ENCODE results near the gene TTN.
A peak's percentile ranks its signal among the peaks of the same experiment; 100 is the strongest.
"Not testable (repeated sequence)": the region's sequence is repeated elsewhere in the genome, so short reads cannot be mapped to it uniquely, and the experiment has no call there.

TTN gene

GRCh38 chr2:178530625-178531142 is 276.5 kb downstream of the TTN start:
- Mint-ChIP-seq H3K4me3 (peak overlapping the region; percentile 40), H3K27me3 (no peaks in the 10 kb centered on the region), H3K4me1 (ENCODE audit: low read depth) (peaks cover 47% of the 10 kb centered on the region), H3K27ac (peak overlapping the region; percentile 78), H3K9me3 (peaks cover 7% of the 10 kb centered on the region), H3K36me3 (ENCODE audit: low read depth) (peaks cover 81% of the 10 kb centered on the region)

- H3K27ac Mint-ChIP-seq, result peak overlapping the region; percentile 75
- H3K9me3 Mint-ChIP-seq, result peaks cover 7% of the 10 kb centered on the region
- H3K27me3 Mint-ChIP-seq, result no peaks in the 10 kb centered on the region
- peaks cover 51% of the 10 kb centered on the region for H3K4me1 Mint-ChIP-seq (ENCODE audit: low read depth)
- H3K4me3 Mint-ChIP-seq, result peak overlapping the region; percentile 23
- peaks cover 81% of the 10 kb centered on the region for H3K36me3 Mint-ChIP-seq (ENCODE audit: low read depth)
Observed at GRCh38 chr2:178530131-178530530, 277.1 kb downstream of the TTN start.

- H3K27ac Mint-ChIP-seq, result no peak overlapping the region
- H3K9me3 Mint-ChIP-seq, result peaks cover 5% of the 10 kb centered on the region
- H3K4me1 Mint-ChIP-seq (ENCODE audit: low read depth), result peaks cover 55% of the 10 kb centered on the region
- H3K27me3 Mint-ChIP-seq, result no peaks in the 10 kb centered on the region
- no peak overlapping the region for H3K4me3 Mint-ChIP-seq
- peaks cover 72% of the 10 kb centered on the region for H3K36me3 Mint-ChIP-seq (ENCODE audit: low read depth)
Observed at GRCh38 chr2:178529194-178529593, 278.0 kb downstream of the TTN start.

- Mint-ChIP-seq H3K27me3 (no peaks in the 10 kb centered on the region), H3K4me1 (ENCODE audit: low read depth) (peaks cover 59% of the 10 kb centered on the region), H3K27ac (no peak overlapping the region), H3K4me3 (no peak overlapping the region), H3K9me3 (no peaks in the 10 kb centered on the region), H3K36me3 (ENCODE audit: low read depth) (peaks cover 66% of the 10 kb centered on the region)
Observed at GRCh38 chr2:178528647-178529046, 278.6 kb downstream of the TTN start.

- H3K27ac Mint-ChIP-seq, result no peak overlapping the region
- H3K4me3 Mint-ChIP-seq, result no peak overlapping the region
- peaks cover 56% of the 10 kb centered on the region for H3K36me3 Mint-ChIP-seq (ENCODE audit: low read depth)
- H3K27me3 Mint-ChIP-seq, result no peaks in the 10 kb centered on the region
- peaks cover 63% of the 10 kb centered on the region for H3K4me1 Mint-ChIP-seq (ENCODE audit: low read depth)
- H3K9me3 Mint-ChIP-seq, result no peaks in the 10 kb centered on the region
Observed at GRCh38 chr2:178527592-178527991, 279.6 kb downstream of the TTN start.

GRCh38 chr2:178526256-178526655 is 281.0 kb downstream of the TTN start:
- peaks cover 47% of the 10 kb centered on the region for H3K36me3 Mint-ChIP-seq (ENCODE audit: low read depth)
- H3K27ac Mint-ChIP-seq, result no peak overlapping the region
- no peaks in the 10 kb centered on the region for H3K27me3 Mint-ChIP-seq
- H3K9me3 Mint-ChIP-seq, result peaks cover 6% of the 10 kb centered on the region
- H3K4me1 Mint-ChIP-seq (ENCODE audit: low read depth), result peaks cover 72% of the 10 kb centered on the region
- H3K4me3 Mint-ChIP-seq, result no peak overlapping the region

GRCh38 chr2:178525460-178525859 is 281.8 kb downstream of the TTN start:
- peaks cover 47% of the 10 kb centered on the region for H3K36me3 Mint-ChIP-seq (ENCODE audit: low read depth)
- H3K27ac Mint-ChIP-seq, H3K27me3 Mint-ChIP-seq, H3K9me3 Mint-ChIP-seq: not testable (repeated sequence)
- H3K4me1 Mint-ChIP-seq (ENCODE audit: low read depth), result peaks cover 70% of the 10 kb centered on the region
- H3K4me3 Mint-ChIP-seq, result peak overlapping the region; percentile 37

GRCh38 chr2:178525010-178525409 is 282.2 kb downstream of the TTN start:
- Mint-ChIP-seq H3K36me3 (ENCODE audit: low read depth) (peaks cover 44% of the 10 kb centered on the region), H3K4me1 (ENCODE audit: low read depth) (peaks cover 66% of the 10 kb centered on the region)
- not testable (repeated sequence) for H3K27ac Mint-ChIP-seq, H3K27me3 Mint-ChIP-seq, H3K9me3 Mint-ChIP-seq, H3K4me3 Mint-ChIP-seq

GRCh38 chr2:178523596-178524134 is 283.6 kb downstream of the TTN start:
- peak overlapping the region; percentile 87 for H3K27ac Mint-ChIP-seq
- peak overlapping the region; percentile 94 for H3K4me3 Mint-ChIP-seq
- peaks cover 10% of the 10 kb centered on the region for H3K9me3 Mint-ChIP-seq
- H3K4me1 Mint-ChIP-seq (ENCODE audit: low read depth), result peaks cover 54% of the 10 kb centered on the region
- no peaks in the 10 kb centered on the region for H3K27me3 Mint-ChIP-seq
- peaks cover 46% of the 10 kb centered on the region for H3K36me3 Mint-ChIP-seq (ENCODE audit: low read depth)

- Mint-ChIP-seq H3K4me1 (ENCODE audit: low read depth) (peaks cover 50% of the 10 kb centered on the region), H3K27ac (peak overlapping the region; percentile 87), H3K27me3 (no peaks in the 10 kb centered on the region), H3K9me3 (peaks cover 10% of the 10 kb centered on the region), H3K4me3 (peak overlapping the region; percentile 94), H3K36me3 (ENCODE audit: low read depth) (peaks cover 46% of the 10 kb centered on the region)
Observed at GRCh38 chr2:178522950-178523595, 284.1 kb downstream of the TTN start.

GRCh38 chr2:178521304-178522150 is 285.7 kb downstream of the TTN start:
- Mint-ChIP-seq H3K4me1 (ENCODE audit: low read depth) (peaks cover 42% of the 10 kb centered on the region), H3K27me3 (no peaks in the 10 kb centered on the region), H3K27ac (peak overlapping the region; percentile 42), H3K4me3 (no peak overlapping the region), H3K9me3 (peaks cover 10% of the 10 kb centered on the region), H3K36me3 (ENCODE audit: low read depth) (peaks cover 47% of the 10 kb centered on the region)

GRCh38 chr2:178517496-178517895 is 289.7 kb downstream of the TTN start:
- peaks cover 10% of the 10 kb centered on the region for H3K9me3 Mint-ChIP-seq
- H3K4me3 Mint-ChIP-seq, result no peak overlapping the region
- peaks cover 47% of the 10 kb centered on the region for H3K36me3 Mint-ChIP-seq (ENCODE audit: low read depth)
- no peaks in the 10 kb centered on the region for H3K27me3 Mint-ChIP-seq
- peaks cover 42% of the 10 kb centered on the region for H3K4me1 Mint-ChIP-seq (ENCODE audit: low read depth)
- no peak overlapping the region for H3K27ac Mint-ChIP-seq

- peaks cover 28% of the 10 kb centered on the region for H3K4me1 Mint-ChIP-seq (ENCODE audit: low read depth)
- peak overlapping the region; percentile 37 for H3K4me3 Mint-ChIP-seq
- H3K27me3 Mint-ChIP-seq, result no peaks in the 10 kb centered on the region
- peaks cover 48% of the 10 kb centered on the region for H3K36me3 Mint-ChIP-seq (ENCODE audit: low read depth)
- peak overlapping the region; percentile 68 for H3K27ac Mint-ChIP-seq
- H3K9me3 Mint-ChIP-seq, result no peaks in the 10 kb centered on the region
Observed at GRCh38 chr2:178514664-178515063, 292.6 kb downstream of the TTN start.

- Mint-ChIP-seq H3K9me3 (no peaks in the 10 kb centered on the region), H3K36me3 (ENCODE audit: low read depth) (peaks cover 44% of the 10 kb centered on the region), H3K27me3 (no peaks in the 10 kb centered on the region), H3K4me1 (ENCODE audit: low read depth) (peaks cover 28% of the 10 kb centered on the region), H3K4me3 (no peak overlapping the region), H3K27ac (no peak overlapping the region)
Observed at GRCh38 chr2:178513876-178514275, 293.3 kb downstream of the TTN start.

- peaks cover 32% of the 10 kb centered on the region for H3K4me1 Mint-ChIP-seq (ENCODE audit: low read depth)
- peaks cover 30% of the 10 kb centered on the region for H3K36me3 Mint-ChIP-seq (ENCODE audit: low read depth)
- H3K27me3 Mint-ChIP-seq, result no peaks in the 10 kb centered on the region
- H3K4me3 Mint-ChIP-seq, result no peak overlapping the region
- H3K27ac Mint-ChIP-seq, result no peak overlapping the region
- no peaks in the 10 kb centered on the region for H3K9me3 Mint-ChIP-seq
Observed at GRCh38 chr2:178512484-178512883, 294.7 kb downstream of the TTN start.
